ENCODE results near the gene EEIG1. TPM values are rescaled to one million over a fixed set of nuclear protein-coding genes. Genes with fewer than 3 reads are reported as not detected.

The EEIG1 gene
- total RNA-seq, 2 experiments from 2014 or later, result 50.7 to 58.0 TPM

DNA sequence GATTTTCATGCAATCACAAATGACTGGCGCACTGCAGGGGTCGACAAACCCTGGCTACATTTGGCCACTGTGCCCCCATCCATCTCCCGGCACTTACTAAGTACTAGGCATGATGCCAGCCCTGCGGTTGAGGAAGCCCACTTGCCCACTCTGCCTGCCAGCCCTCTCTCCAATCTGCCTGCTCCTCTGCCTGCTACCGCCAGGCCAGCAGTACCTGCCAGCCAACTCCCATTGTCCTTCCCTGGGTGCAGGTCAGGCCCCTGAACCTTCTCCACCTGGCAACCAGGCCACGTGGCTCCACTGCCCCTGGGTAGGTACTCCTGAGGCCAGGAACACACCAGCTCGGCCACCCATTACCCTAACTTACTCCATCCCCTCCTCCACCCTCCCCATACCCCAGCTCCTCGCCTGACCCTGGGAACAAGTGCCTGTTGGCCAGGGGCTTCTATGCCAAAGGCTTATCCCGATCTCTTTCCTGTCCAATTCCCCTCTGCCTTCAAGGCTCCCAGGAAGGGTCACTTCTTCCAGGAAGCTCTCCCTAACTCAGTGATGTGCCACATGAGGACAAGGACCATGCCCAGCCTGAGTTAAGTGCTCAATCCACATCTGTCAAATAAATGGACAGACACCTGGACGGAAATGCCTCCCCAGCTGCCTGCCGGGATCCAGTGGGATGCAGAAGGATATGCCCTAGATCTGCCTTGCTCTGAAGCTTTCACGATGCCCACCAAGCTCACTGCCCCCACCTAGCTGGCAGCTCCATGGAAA, 6.6 kb downstream of the EEIG1 start:
- Mint-ChIP-seq H3K36me3 (peaks cover 11% of the 10 kb centered on the region), H3K4me3 (peak overlapping the region; percentile 96), H3K27me3 (no peaks in the 10 kb centered on the region), H3K4me1 (ENCODE audit: low read depth) (peaks cover 85% of the 10 kb centered on the region), H3K9me3 (no peaks in the 10 kb centered on the region), H3K27ac (peak overlapping the region; percentile 84)
- intact Hi-C loops (cut with micrococcal nuclease), result loop anchor here (5.0 kb wide), 2 partner anchors 33 to 187 kb away; partner anchors contain the start of gene CDK9
- ChIA-PET CTCF (interaction anchor here (1.5 to 12.2 kb wide), 4 partner anchors 19 to 60 kb away, joined by 4 to 106 read pairs (median 44); no protein-coding TSS in a partner anchor), POLR2A (interaction anchor here (1.8 to 2.1 kb wide), 2 partner anchors 19 to 120 kb away, joined by 6 read pairs; no protein-coding TSS in a partner anchor)
- DNase-seq, result no peak

DNA sequence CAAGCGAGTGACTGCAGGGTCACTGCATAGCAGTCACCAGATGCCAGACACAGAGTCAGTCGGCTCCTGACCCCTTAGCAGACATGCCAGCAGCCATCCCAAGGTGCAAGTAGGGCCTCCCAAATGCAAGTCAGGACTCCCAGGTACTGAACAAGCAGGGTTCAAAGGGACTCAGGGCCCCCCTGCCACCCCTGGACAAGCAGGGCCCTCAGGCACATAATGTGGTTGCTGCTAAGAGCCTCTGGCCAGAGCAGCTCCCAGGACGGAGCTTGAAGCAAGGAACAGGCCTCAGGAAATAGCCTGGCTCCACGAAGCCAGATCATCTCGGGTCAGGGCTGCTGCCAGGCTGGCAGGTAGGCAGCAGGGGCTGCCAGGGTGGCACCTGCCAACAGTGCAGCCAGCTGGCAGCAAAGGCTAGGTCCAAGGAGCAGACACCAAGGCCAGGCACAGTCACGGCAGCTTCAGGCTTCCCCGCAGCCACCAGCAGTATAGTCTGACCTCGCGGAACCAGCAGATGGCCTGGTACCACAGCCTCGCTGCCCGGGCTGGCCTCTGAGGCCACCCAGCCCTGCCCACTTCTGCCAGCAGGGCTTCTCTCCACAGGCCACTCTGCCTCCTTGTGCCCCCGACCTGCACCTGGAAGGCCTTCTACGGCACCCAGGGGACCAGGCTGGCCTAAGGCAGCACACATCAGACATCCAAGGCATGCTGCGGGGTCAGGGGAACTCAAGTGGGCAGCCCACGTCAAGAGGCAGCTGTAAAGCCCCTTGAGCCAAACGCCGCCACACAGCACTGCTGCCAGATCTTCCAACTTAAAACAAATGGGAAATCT, 7.4 kb downstream of the EEIG1 start:
- POLR2A ChIA-PET, result interaction anchor here (0.8 to 1.8 kb wide), 2 partner anchors 18 to 24 kb away, joined by 3 to 6 read pairs; no protein-coding TSS in a partner anchor
- no peak for DNase-seq
- Mint-ChIP-seq H3K27ac (peak overlapping the region; percentile 84), H3K36me3 (peaks cover 7% of the 10 kb centered on the region), H3K4me3 (peak overlapping the region; percentile 96), H3K4me1 (ENCODE audit: low read depth) (peaks cover 93% of the 10 kb centered on the region), H3K27me3 (no peaks in the 10 kb centered on the region), H3K9me3 (no peaks in the 10 kb centered on the region)
- intact Hi-C loops (cut with micrococcal nuclease), result loop anchor here (5.0 kb wide), 2 partner anchors 34 to 186 kb away; partner anchors contain the start of gene CDK9
- CTCF ChIA-PET, result interaction anchor here (1.1 to 12.2 kb wide), 6 partner anchors 11 to 61 kb away, joined by 3 to 106 read pairs (median 10); no protein-coding TSS in a partner anchor

DNA sequence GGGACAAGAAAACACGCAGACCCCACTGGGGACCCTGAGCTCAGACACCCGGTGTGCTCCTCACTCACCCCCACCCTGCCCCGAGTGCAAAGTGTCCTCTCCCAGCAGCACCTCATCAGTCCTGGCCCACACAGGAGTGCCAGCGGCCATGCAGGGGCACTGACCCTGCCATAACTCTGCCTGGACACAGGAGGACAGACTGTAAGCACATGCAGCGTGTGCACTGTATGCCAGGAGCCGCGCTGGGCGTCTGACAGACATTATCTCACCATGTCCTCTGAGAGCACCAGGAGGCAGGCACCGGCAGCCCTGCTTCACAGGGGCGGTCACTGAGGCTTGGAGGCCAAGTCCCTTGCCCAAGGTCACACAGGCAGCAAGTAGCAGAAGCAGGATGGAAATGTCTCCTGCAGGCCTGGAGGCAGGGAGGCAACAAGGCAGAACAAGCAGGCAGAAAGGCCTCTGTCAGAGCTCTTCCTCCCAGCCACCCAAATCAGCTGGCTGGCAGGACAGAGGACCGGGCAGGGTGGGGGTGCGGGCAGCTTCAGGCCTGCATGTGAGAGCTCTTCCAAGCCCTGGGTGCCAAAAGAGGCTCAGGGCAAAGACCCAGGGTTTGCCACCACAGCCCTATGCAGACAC, 8.4 kb downstream of the EEIG1 start:
- intact Hi-C loops (cut with micrococcal nuclease), result loop anchor here (5.0 kb wide), 2 partner anchors 35 to 185 kb away; partner anchors contain the start of gene CDK9
- Mint-ChIP-seq H3K27ac (peak overlapping the region; percentile 84), H3K4me1 (ENCODE audit: low read depth) (peaks cover 98% of the 10 kb centered on the region), H3K27me3 (no peaks in the 10 kb centered on the region), H3K36me3 (peaks cover 3% of the 10 kb centered on the region), H3K4me3 (peak overlapping the region; percentile 56), H3K9me3 (no peaks in the 10 kb centered on the region)
- ChIA-PET CTCF (interaction anchor here (1.1 to 12.2 kb wide), 4 partner anchors 10 to 62 kb away, joined by 3 to 106 read pairs (median 42); no protein-coding TSS in a partner anchor), POLR2A (interaction anchor here (0.7 to 3.1 kb wide), 4 partner anchors 8 to 60 kb away, joined by 3 to 29 read pairs (median 3); partner anchors contain the start of gene EEIG1)
- no peak for DNase-seq

DNA sequence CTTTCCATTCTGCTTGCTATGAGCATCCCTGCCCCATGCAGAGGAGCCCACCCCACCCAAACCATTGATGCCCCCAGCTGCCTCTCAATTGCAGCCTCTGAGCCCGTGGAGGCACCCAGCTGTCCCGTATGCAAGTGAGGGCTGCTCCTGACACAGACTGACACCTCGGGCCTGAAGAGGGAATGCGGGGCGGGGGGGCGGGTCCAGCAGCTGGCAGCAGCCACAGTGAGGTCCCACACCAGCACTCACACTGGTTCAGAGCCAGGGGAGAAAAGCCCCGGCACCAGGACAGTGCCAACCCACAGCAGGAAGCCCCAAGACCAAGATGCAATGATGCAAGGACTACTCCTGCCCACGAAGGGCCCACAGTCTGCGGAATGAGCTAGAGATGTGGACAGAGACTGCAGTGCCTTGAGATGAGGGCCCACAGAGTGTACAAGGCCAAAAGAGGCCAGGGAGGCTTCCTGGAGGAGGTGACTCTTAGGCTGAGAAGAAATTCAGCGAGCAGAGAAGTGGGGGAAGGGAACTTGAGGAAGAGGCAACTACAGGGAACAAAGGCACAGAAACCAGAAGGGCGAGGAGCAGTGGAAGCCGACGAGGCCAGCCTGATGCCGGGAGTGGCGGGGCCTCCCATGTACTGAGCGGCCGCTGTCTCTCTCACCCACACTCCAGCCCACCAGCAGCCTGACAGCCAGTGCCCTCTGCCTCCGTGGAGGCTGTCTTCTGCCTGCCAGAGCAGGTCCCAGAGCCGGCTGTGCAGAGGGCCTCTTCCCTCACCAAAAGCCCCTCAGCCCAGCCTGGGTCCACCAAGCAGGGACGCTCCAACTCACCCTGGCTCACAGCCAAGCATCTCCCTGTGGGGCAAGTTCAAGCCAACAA, 9.2 kb downstream of the EEIG1 start:
- peaks cover 98% of the 10 kb centered on the region for H3K4me1 Mint-ChIP-seq (ENCODE audit: low read depth)
- peak overlapping the region; percentile 88 for H3K27ac Mint-ChIP-seq
- H3K4me3 Mint-ChIP-seq, result peak overlapping the region; percentile 62
- DNase-seq, result peak; percentile 62
- ChIA-PET POLR2A (interaction anchor here (0.7 to 3.1 kb wide), 5 partner anchors 8 to 61 kb away, joined by 3 to 29 read pairs (median 10); partner anchors contain the start of gene EEIG1), CTCF (interaction anchor here (1.8 to 12.2 kb wide), 5 partner anchors 9 to 63 kb away, joined by 6 to 106 read pairs (median 11); partner anchors contain the start of gene EEIG1)
- no peaks in the 10 kb centered on the region for H3K27me3 Mint-ChIP-seq
- intact Hi-C loops (cut with micrococcal nuclease), result loop anchor here (2.0 to 5.0 kb wide), 3 partner anchors 35 to 184 kb away; partner anchors contain the start of genes CDK9 and DPM2
- no peaks in the 10 kb centered on the region for H3K36me3 Mint-ChIP-seq
- H3K9me3 Mint-ChIP-seq, result no peaks in the 10 kb centered on the region

DNA sequence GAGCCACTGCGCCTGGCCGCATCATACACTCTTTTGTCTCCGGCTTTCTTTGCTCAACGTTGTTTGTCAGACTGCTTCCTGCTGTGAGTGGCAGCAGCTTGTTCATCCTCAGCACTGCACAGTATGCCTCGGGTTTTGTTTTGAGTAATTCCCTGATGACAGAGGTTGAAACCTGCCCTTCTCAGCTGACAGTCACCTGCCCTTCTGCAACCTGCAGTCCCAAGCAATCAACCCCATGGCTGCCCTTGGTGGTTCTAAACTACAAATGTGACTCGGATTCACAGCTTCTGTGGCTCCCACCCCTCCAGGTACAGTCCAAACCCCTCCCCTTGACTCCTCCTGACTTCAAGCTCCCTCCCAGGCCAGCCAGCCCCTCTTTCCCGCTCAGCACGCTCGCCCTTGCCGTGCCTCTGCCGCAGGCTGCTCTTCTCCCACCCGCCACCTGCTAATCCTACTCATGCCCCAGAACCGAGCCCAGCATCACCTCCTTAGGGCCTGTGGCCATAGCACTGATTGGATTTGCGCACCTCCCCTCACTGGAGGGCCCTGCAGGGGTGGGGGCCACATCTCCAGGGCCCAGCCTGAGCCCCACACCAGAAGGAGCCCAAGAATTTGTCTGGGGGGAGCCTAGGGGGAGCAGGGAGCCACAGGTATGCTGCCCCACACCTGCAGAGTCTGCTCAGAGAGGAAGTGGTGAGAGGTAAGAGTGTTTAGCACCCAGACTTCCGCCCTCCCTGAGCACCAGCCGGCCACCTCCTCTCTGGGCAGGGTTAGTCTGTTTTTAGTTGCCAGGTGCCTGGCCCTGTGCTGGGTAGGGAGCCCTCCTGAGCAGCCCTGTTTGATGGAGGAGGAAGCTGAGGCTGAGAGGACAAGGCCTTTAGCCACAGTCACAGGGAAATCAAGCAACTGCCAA, 10.1 kb downstream of the EEIG1 start:
- peaks cover 97% of the 10 kb centered on the region for H3K4me1 Mint-ChIP-seq (ENCODE audit: low read depth)
- H3K9me3 Mint-ChIP-seq, result no peaks in the 10 kb centered on the region
- peak overlapping the region; percentile 88 for H3K27ac Mint-ChIP-seq
- intact Hi-C loops (cut with micrococcal nuclease), result loop anchor here (1.0 to 5.0 kb wide), 7 partner anchors 9 to 183 kb away; partner anchors contain the start of genes CDK9 and DPM2
- CTCF ChIA-PET, result interaction anchor here (0.7 to 12.1 kb wide), 9 partner anchors 10 to 147 kb away, joined by 3 to 106 read pairs (median 6); partner anchors contain the start of gene EEIG1
- H3K36me3 Mint-ChIP-seq, result no peaks in the 10 kb centered on the region
- peak; percentile 89 for DNase-seq
- H3K4me3 Mint-ChIP-seq, result peak overlapping the region; percentile 62
- POLR2A ChIA-PET, result interaction anchor here (1.0 to 3.1 kb wide), 6 partner anchors 8 to 63 kb away, joined by 3 to 29 read pairs (median 8); partner anchors contain the start of gene EEIG1
- no peaks in the 10 kb centered on the region for H3K27me3 Mint-ChIP-seq

DNA sequence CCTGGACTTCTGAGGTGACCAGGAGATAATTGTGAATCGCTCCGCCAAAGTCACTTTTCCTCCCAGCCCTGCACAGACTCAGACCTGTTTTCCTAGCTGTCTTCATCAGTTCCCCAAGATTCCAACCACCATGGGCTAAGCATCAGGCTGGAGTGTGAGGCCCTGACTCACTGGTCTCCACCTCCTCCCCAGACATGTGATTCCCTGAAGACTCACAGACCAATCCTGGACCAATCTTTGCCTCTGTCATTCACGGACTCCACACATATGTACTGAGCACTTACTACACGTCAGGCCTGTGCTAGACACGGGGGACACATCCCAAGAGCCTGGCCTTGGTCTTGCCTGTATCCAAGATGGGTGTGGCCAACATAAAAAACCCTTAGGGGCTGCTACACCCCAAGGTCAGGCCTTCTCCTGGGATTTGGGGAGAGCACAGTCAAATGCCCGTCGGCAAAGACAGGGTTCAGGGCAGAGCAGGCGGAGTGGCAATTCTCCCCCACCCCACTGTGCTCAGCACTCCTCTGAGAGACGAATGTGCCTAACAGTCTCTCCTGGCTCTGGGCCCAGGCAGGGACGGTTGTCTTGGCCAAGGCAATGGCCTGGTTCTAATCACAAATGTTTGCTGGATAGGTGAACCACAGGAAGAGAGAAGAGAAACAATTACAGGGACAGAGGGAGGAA, 11.9 kb downstream of the EEIG1 start:
- peak overlapping the region; percentile 88 for H3K27ac Mint-ChIP-seq
- POLR2A ChIA-PET, result no interaction called here
- peaks cover 95% of the 10 kb centered on the region for H3K4me1 Mint-ChIP-seq (ENCODE audit: low read depth)
- peak overlapping the region; percentile 62 for H3K4me3 Mint-ChIP-seq
- no peak for DNase-seq
- CTCF ChIA-PET, result interaction anchor here (0.7 to 2.5 kb wide), 2 partner anchors 13 to 65 kb away, joined by 3 to 8 read pairs; no protein-coding TSS in a partner anchor
- no peaks in the 10 kb centered on the region for H3K27me3 Mint-ChIP-seq
- intact Hi-C loops (cut with micrococcal nuclease), result no loop called here
- H3K9me3 Mint-ChIP-seq, result no peaks in the 10 kb centered on the region
- no peaks in the 10 kb centered on the region for H3K36me3 Mint-ChIP-seq

DNA sequence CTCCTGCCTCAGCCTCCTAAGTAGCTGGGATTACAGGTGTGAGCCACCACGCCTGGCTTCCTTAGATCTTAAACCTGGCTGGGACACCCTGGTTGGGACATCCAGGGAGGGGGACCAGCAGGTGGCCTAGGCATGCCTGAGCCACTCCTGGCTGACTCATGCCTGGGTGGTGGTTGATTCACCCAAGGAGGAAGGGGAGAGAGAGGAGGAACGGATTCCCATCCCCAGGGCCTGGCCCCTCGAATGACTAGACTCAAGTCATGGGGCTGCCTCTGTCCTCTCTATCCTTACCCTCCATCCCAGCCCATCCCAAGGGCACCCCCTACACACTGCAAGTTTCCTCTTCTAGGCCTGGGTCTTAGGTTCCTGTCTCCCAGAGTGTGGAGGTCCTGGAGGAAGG, 12.7 kb downstream of the EEIG1 start:
- peaks cover 95% of the 10 kb centered on the region for H3K4me1 Mint-ChIP-seq (ENCODE audit: low read depth)
- POLR2A ChIA-PET, result no interaction called here
- CTCF ChIA-PET, result interaction anchor here (1.1 to 3.3 kb wide), 4 partner anchors 10 to 59 kb away, joined by 3 to 11 read pairs (median 6); no protein-coding TSS in a partner anchor
- DNase-seq, result peak; percentile 76
- no peaks in the 10 kb centered on the region for H3K9me3 Mint-ChIP-seq
- no peak overlapping the region for H3K4me3 Mint-ChIP-seq
- peak overlapping the region; percentile 88 for H3K27ac Mint-ChIP-seq
- H3K36me3 Mint-ChIP-seq, result no peaks in the 10 kb centered on the region
- H3K27me3 Mint-ChIP-seq, result no peaks in the 10 kb centered on the region
- intact Hi-C loops (cut with micrococcal nuclease), result no loop called here

DNA sequence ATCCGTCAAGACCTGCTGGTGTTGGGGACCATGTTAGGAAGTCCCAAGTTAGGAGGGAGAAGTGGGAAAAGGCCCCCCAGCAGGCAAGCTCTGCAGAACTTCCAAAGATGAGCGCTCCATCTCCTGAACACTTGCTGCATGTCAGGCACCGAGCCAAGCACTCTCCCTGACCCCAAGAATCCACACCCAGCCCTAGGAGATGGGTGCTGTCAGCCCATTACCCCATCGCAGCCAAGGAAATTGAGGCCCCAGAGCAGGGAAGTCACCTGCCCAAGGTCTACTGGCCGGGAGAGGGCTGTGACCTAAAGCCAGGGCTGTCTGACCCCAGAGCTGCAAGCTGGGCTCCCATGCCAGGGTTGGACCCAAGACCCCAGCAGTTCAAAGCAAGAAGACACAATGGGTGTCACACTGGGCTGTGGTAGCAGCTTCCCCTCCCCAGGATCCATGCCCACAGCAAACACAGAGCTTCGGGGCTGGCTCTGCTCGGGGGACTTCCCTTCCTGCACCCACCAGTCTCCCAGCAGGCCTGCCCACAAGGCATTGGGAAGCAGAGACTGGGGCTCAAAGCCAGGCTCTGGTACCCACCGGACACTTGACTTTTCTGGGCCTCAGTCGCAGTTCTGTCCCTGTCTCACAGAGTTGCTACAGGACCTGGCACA, 13.5 kb downstream of the EEIG1 start:
- H3K4me3 Mint-ChIP-seq, result no peak overlapping the region
- intact Hi-C loops (cut with micrococcal nuclease), result no loop called here
- H3K4me1 Mint-ChIP-seq (ENCODE audit: low read depth), result peaks cover 95% of the 10 kb centered on the region
- no peaks in the 10 kb centered on the region for H3K27me3 Mint-ChIP-seq
- ChIA-PET POLR2A (no interaction called here), CTCF (interaction anchor here (1.1 to 3.3 kb wide), 4 partner anchors 9 to 60 kb away, joined by 3 to 11 read pairs (median 6); no protein-coding TSS in a partner anchor)
- H3K9me3 Mint-ChIP-seq, result no peaks in the 10 kb centered on the region
- peak overlapping the region; percentile 88 for H3K27ac Mint-ChIP-seq
- H3K36me3 Mint-ChIP-seq, result no peaks in the 10 kb centered on the region
- DNase-seq, result no peak
